Activated T-cell treated with anti-CD3 and anti-CD28 coated beads, Interleukin-2, amount 50 U/mL, for 72 hours (primary cell): Measurements from ENCODE around the gene PGBD4. TPM values are rescaled to one million over a fixed set of nuclear protein-coding genes. Genes with fewer than 3 reads are reported as not detected.
"Not testable (repeated sequence)": the region's sequence is repeated elsewhere in the genome, so short reads cannot be mapped to it uniquely, and the experiment has no call there.

Source experiments
- ATAC-seq, 2 donors: fragments of 150-1000 bp; cut with Tn5 transposase; replicated peaks in 1 of 2; 2 replicates each; pipeline ENCODE4 v1.10.0; 2021; ENCODE audit warnings: moderate library complexity in 2 of 2, mild to moderate bottlenecking in 1 of 2
- DNase-seq, 2 donors: peaks; one replicate each; pipeline ENCODE4 v3.0.0; 2021 to 2022; ENCODE audit warnings: mixed read lengths in 1 of 2
- H3K27ac Mint-ChIP-seq: one replicate; pipeline ENCODE4 v1.8.0; 2022; ENCODE audit warnings: mild to moderate bottlenecking, moderate library complexity, mixed read lengths
- H3K27me3 Mint-ChIP-seq: one replicate; pipeline ENCODE4 v1.8.0; 2022; ENCODE audit warnings: low read depth, mixed read lengths
- H3K36me3 Mint-ChIP-seq, 2 donors: one replicate each; pipeline ENCODE4 v1.8.0; 2022; ENCODE audit warnings: mixed read lengths in 2 of 2, mild to moderate bottlenecking in 1 of 2; ENCODE audit not compliant: insufficient read depth in 2 of 2
- H3K4me1 Mint-ChIP-seq: one replicate; pipeline ENCODE4 v1.8.0; 2022; ENCODE audit warnings: low read depth, mixed read lengths
- H3K4me3 Mint-ChIP-seq, 2 donors: one replicate each; pipeline ENCODE4 v1.8.0; 2022; ENCODE audit warnings: mild to moderate bottlenecking in 2 of 2, mixed read lengths in 2 of 2, moderate library complexity in 2 of 2
- H3K9me3 Mint-ChIP-seq, 2 donors: one replicate each; pipeline ENCODE4 v1.8.0; 2022; ENCODE audit warnings: mixed read lengths in 2 of 2
- total RNA-seq, 2 donors: library from RNA; stranded (reverse); gene quantifications; one replicate each; pipeline ENCODE4 v1.2.3, GENCODE V29; 2022

Gene PGBD4
- total RNA-seq, 2 donors from 2014 or later = 3.7 to 5.1 TPM

GRCh38 chr15:34084086-34084485 lies 17.8 kb upstream of the PGBD4 start:
- no peak for ATAC-seq

GRCh38 chr15:34085746-34086145 lies 16.1 kb upstream of the PGBD4 start:
- Mint-ChIP-seq H3K4me3 (no peak overlapping the region), H3K4me1 (no peaks in the 10 kb centered on the region), H3K9me3 (no peaks in the 10 kb centered on the region), H3K36me3 (peaks cover 0 to 15% of the 10 kb centered on the region in 2 donors), H3K27me3 (no peaks in the 10 kb centered on the region), H3K27ac (peak overlapping the region; percentile 31)
- DNase-seq (no peak), ATAC-seq (no peak)

More at GRCh38 chr15:34084086-34084485, 17.8 kb upstream of the PGBD4 start:
- DNase-seq = no peak
- Mint-ChIP-seq H3K4me1 (no peaks in the 10 kb centered on the region), H3K27ac (no peak overlapping the region), H3K36me3 (peaks cover 0 to 9% of the 10 kb centered on the region in 2 donors), H3K9me3 (no peaks in the 10 kb centered on the region), H3K27me3 (no peaks in the 10 kb centered on the region), H3K4me3 (no peak overlapping the region)

DNA sequence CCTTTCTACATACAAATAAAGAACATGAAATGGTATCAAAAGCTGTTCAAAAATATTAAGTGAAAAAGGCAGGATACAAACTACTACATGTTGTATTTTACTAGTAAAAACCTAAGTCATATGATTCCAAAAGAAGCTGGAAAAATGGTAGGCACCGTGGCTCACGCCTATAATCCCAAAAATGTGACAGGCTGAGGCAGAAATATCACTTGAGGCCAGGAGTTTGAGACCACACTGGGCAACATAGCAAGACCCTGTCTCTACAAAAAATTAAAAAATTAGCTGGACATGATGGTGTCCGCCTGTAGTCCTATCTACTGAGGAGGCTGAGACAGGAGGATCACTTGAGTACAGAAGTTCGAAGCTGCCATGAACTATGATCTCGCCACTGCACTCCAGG lies 2.0 kb upstream of the PGBD4 start:
- ATAC-seq (no peak), DNase-seq (no peak)
- H3K9me3 Mint-ChIP-seq = peaks cover 0 to 5% of the 10 kb centered on the region in 2 donors
- H3K27ac Mint-ChIP-seq = peak overlapping the region; percentile 63
- H3K4me3 Mint-ChIP-seq = peak overlapping the region; percentile 68 to 82
- peaks cover 25% of the 10 kb centered on the region for H3K4me1 Mint-ChIP-seq
- H3K27me3 Mint-ChIP-seq = no peaks in the 10 kb centered on the region
- peaks cover 7 to 23% of the 10 kb centered on the region in 2 donors for H3K36me3 Mint-ChIP-seq

DNA sequence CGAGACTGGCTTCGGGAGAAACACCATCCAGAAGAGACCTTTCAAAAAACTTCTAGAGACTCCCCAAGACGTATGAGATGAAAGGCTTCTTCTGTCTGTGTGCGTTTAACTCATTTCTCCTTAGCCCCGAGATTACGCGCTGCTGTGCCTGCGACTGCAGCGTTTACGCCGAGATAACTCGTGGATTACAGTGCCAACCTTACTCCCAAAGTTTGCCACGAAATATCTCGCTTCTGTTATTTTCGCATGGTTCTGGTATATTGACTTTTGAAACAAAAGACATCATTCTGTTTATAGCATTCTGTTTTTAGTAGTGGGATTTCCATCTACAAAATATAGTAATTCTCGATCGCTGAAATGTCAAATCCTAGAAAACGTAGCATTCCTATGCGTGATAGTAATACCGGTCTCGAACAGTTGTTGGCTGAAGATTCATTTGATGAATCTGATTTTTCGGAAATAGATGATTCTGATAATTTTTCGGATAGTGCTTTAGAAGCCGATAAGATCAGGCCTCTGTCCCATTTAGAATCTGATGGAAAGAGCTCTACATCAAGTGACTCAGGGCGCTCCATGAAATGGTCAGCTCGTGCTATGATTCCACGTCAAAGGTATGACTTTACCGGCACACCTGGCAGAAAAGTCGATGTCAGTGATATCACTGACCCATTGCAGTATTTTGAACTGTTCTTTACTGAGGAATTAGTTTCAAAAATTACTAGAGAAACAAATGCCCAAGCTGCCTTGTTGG lies 467 bp downstream of the PGBD4 start:
- Mint-ChIP-seq H3K36me3 (peaks cover 7 to 22% of the 10 kb centered on the region in 2 donors), H3K4me3 (peak overlapping the region; percentile 96 to 100), H3K27ac (peak overlapping the region; percentile 96), H3K9me3 (peaks cover 3 to 6% of the 10 kb centered on the region in 2 donors), H3K4me1 (peaks cover 22% of the 10 kb centered on the region), H3K27me3 (no peaks in the 10 kb centered on the region)
- no peak for DNase-seq
- no peak for ATAC-seq

DNA sequence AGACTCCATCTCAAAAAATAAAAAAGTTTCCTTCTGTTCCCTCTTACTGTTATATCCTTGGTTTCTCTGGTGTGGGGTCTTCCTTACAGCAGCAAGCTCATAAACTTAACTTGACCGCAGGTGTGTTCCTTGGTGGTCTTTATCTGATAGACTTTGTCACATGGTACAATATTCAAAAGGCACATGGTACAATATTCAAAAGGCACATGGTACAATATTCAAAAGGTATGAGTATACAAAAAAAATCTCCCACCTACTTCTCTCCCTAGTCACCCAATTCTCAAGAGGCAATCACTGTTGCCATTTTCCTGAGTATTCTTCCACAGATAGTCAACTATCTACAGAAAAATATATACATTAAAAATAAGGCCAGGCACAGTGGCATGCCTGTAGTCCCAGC lies 4.5 kb downstream of the PGBD4 start:
- Mint-ChIP-seq H3K27ac (no peak overlapping the region), H3K36me3 (peaks cover 7 to 18% of the 10 kb centered on the region in 2 donors), H3K27me3 (no peaks in the 10 kb centered on the region), H3K4me1 (peaks cover 11% of the 10 kb centered on the region), H3K4me3 (no peak overlapping the region), H3K9me3 (peaks cover 3 to 6% of the 10 kb centered on the region in 2 donors)
- DNase-seq (no peak), ATAC-seq (no peak)

GRCh38 chr15:34107315-34107714 lies 5.4 kb downstream of the PGBD4 start:
- H3K27ac Mint-ChIP-seq = no peak overlapping the region
- peaks cover 3 to 16% of the 10 kb centered on the region in 2 donors for H3K36me3 Mint-ChIP-seq
- no peak for ATAC-seq
- H3K27me3 Mint-ChIP-seq = no peaks in the 10 kb centered on the region
- DNase-seq = no peak
- H3K9me3 Mint-ChIP-seq = peaks cover 3 to 6% of the 10 kb centered on the region in 2 donors
- H3K4me3 Mint-ChIP-seq = no peak overlapping the region
- H3K4me1 Mint-ChIP-seq = peaks cover 5% of the 10 kb centered on the region

GRCh38 chr15:34109797-34110663 lies 8.1 kb downstream of the PGBD4 start:
- ATAC-seq = peak; percentile 52 to 67
- H3K4me1 Mint-ChIP-seq = peaks cover 5% of the 10 kb centered on the region
- H3K9me3 Mint-ChIP-seq = peaks cover 1 to 2% of the 10 kb centered on the region in 2 donors
- peak overlapping the region; percentile 82 for H3K27ac Mint-ChIP-seq
- peak; percentile 7 to 17 for DNase-seq
- H3K27me3 Mint-ChIP-seq = peaks cover 13% of the 10 kb centered on the region
- H3K36me3 Mint-ChIP-seq = peaks cover 0 to 1% of the 10 kb centered on the region in 2 donors
- no peak overlapping the region for H3K4me3 Mint-ChIP-seq

GRCh38 chr15:34111488-34111887 lies 9.6 kb downstream of the PGBD4 start:
- Mint-ChIP-seq H3K27me3 (peaks cover 13% of the 10 kb centered on the region), H3K27ac (no peak overlapping the region), H3K4me3 (no peak overlapping the region), H3K9me3 (no peaks in the 10 kb centered on the region), H3K4me1 (peaks cover 5% of the 10 kb centered on the region), H3K36me3 (no peaks in the 10 kb centered on the region)
- ATAC-seq (no peak), DNase-seq (no peak)

DNA sequence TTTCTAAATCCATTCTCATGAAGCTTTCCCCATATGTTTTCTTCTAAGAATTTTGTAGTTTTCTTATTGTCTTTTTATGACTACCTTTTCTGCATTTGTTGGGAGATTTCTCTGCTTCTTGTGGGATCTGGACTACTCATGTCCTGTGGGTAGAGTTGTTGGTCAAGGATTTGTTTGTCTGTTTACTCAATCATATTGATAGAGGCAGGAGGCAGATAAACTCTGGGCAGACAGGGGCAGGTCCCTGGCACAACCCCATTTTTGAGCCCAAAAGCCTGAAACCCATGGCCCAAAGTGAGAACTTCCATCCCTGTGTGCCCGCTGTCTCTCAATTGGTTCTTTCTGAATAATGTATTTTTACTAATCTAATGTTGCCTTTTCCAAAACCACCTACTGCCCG lies 12.3 kb downstream of the PGBD4 start:
- ATAC-seq (no peak), DNase-seq (no peak)
- H3K4me1 Mint-ChIP-seq = peaks cover 5% of the 10 kb centered on the region
- H3K27me3 Mint-ChIP-seq = peaks cover 13% of the 10 kb centered on the region
- no peak overlapping the region for H3K27ac Mint-ChIP-seq
- no peak overlapping the region for H3K4me3 Mint-ChIP-seq
- H3K36me3 Mint-ChIP-seq = no peaks in the 10 kb centered on the region
- H3K9me3 Mint-ChIP-seq = no peaks in the 10 kb centered on the region

DNA sequence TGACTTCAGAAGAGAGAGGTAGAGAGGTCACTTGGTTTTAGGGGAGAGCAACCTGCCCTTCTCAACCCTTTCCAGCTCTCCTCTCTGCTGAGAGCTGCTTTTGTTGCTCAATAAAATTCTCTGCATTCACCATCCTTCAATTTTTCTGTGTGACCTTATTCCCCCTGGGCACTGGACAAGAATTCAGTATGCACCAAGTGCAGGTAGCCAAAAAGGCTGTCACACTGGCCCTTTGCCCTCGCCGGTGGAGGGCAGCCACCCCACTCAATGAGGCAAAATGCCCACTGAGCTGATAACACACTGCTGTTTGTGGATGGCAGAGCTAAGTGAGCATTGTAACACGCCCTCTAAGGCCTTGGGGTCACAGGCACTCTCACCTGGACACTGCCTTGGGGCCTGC lies 12.9 kb downstream of the PGBD4 start:
- H3K27me3 Mint-ChIP-seq = peaks cover 13% of the 10 kb centered on the region
- peaks cover 5% of the 10 kb centered on the region for H3K4me1 Mint-ChIP-seq
- H3K9me3 Mint-ChIP-seq = no peaks in the 10 kb centered on the region
- H3K36me3 Mint-ChIP-seq = no peaks in the 10 kb centered on the region
- no peak for DNase-seq
- H3K27ac Mint-ChIP-seq = no peak overlapping the region
- no peak overlapping the region for H3K4me3 Mint-ChIP-seq
- no peak for ATAC-seq

DNA sequence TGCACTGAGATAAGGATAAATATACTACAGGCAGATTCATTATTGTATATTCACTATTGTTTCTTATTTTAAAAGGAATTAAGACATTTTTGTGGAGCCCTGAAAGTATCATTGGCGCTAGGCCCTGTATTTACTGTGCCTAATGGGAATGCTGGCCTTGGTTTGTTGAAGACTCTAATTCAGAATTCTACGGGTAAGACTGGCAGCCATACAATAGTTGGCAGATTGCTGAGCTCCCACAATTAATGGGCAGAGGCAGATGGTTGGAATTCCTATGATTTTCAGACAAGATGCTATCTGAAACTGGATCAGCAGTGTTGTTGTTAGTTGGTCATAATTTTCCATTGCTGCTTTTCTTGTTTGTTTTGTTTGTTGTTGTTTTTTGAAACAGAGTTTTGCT lies 14.7 kb downstream of the PGBD4 start:
- no peak overlapping the region for H3K4me3 Mint-ChIP-seq
- ATAC-seq (no peak), DNase-seq (no peak)
- H3K27ac Mint-ChIP-seq = no peak overlapping the region
- no peaks in the 10 kb centered on the region for H3K9me3 Mint-ChIP-seq
- peaks cover 27% of the 10 kb centered on the region for H3K27me3 Mint-ChIP-seq
- no peaks in the 10 kb centered on the region for H3K36me3 Mint-ChIP-seq
- no peaks in the 10 kb centered on the region for H3K4me1 Mint-ChIP-seq

- DNase-seq (no peak), ATAC-seq (no peak)
- Mint-ChIP-seq H3K36me3 (no peaks in the 10 kb centered on the region), H3K4me1 (no peaks in the 10 kb centered on the region), H3K27ac (no peak overlapping the region), H3K4me3 (no peak overlapping the region), H3K9me3 (no peaks in the 10 kb centered on the region), H3K27me3 (peaks cover 20% of the 10 kb centered on the region)
Measured at GRCh38 chr15:34119291-34119690, 17.4 kb downstream of the PGBD4 start.

DNA sequence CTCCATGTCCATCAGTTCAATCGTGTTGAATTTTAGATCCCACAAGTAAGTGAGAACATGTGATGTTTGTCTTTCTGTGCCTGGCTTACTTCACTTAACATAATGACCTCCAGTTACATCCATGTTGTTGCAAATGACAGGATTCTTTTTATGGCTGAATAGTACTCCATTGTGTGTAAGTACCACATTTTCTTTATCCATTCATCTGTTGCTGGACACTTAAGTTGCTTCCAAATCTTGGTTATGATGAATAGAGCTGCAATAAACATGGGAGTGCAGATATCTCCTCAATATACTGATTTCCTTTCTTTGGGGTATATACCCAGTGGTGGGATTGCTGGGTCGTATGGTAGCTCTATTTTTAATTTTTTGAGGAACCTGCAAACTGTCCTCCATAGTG lies 18.5 kb downstream of the PGBD4 start:
- not testable (repeated sequence) for H3K27ac Mint-ChIP-seq, H3K9me3 Mint-ChIP-seq, H3K4me1 Mint-ChIP-seq, H3K36me3 Mint-ChIP-seq, DNase-seq, ATAC-seq, H3K4me3 Mint-ChIP-seq
- H3K27me3 Mint-ChIP-seq = peaks cover 13% of the 10 kb centered on the region
